ENCODE results near the gene CIZ1.

Gene CIZ1

GRCh38 chr9:128214571-128215490 is 23.5 kb upstream of the CIZ1 start:
- DNase-seq (ENCODE audit: low read depth), result no peak

GRCh38 chr9:128213746-128214497 is 22.6 kb upstream of the CIZ1 start:
- DNase-seq (ENCODE audit: low read depth), result no peak

- no peak for DNase-seq (ENCODE audit: low read depth)
Observed at GRCh38 chr9:128211981-128212281, 20.6 kb upstream of the CIZ1 start.

GRCh38 chr9:128211186-128211980 is 20.0 kb upstream of the CIZ1 start:
- no peak for DNase-seq (ENCODE audit: low read depth)

GRCh38 chr9:128208946-128209669 is 17.7 kb upstream of the CIZ1 start:
- DNase-seq (ENCODE audit: low read depth), result no peak

- no peak for DNase-seq (ENCODE audit: low read depth)
Observed at GRCh38 chr9:128208386-128208785, 17.0 kb upstream of the CIZ1 start.

GRCh38 chr9:128206916-128207910 is 15.8 kb upstream of the CIZ1 start:
- DNase-seq (ENCODE audit: low read depth), result no peak

- no peak for DNase-seq (ENCODE audit: low read depth)
Observed at GRCh38 chr9:128206484-128206883, 15.1 kb upstream of the CIZ1 start.

- DNase-seq (ENCODE audit: low read depth), result no peak
Observed at GRCh38 chr9:128205296-128205944, 14.0 kb upstream of the CIZ1 start.

- no peak for DNase-seq (ENCODE audit: low read depth)
Observed at GRCh38 chr9:128204858-128205257, 13.5 kb upstream of the CIZ1 start.

GRCh38 chr9:128203707-128204551 is 12.6 kb upstream of the CIZ1 start:
- no peak for DNase-seq (ENCODE audit: low read depth)

GRCh38 chr9:128203024-128203706 is 11.8 kb upstream of the CIZ1 start, which contains the start of gene DNM1:
Gene DNM1, plus strand, starts transcription at chr9:128203379. Its CDS starts 92 bp downstream, at chr9:128203471.
- DNase-seq (ENCODE audit: low read depth), result peak; percentile 68

GRCh38 chr9:128202648-128203023 is 11.3 kb upstream of the CIZ1 start:
- DNase-seq (ENCODE audit: low read depth), result no peak

GRCh38 chr9:128201441-128202369 is 10.3 kb upstream of the CIZ1 start:
- DNase-seq (ENCODE audit: low read depth), result no peak

GRCh38 chr9:128193469-128194096 is 2.2 kb upstream of the CIZ1 start:
- no peak for DNase-seq (ENCODE audit: low read depth)

- DNase-seq (ENCODE audit: low read depth), result no peak
Observed at GRCh38 chr9:128192601-128193371, 1.4 kb upstream of the CIZ1 start.
